Measurements from ENCODE around the gene KMT2D.

Gene KMT2D

GRCh38 chr12:49026101-49026500 is 34.5 kb downstream of the KMT2D start:
- Histone ChIP-seq H3K4me1 (ENCODE audit: insufficient read depth, low read length, poor library complexity, severe bottlenecking) (no peaks in the 10 kb centered on the region), H2AFZ (ENCODE audit: low read length) (no peak overlapping the region), H3K9me2 (replicated peaks; ENCODE audit: low read depth, low read length) (no peaks in the 10 kb centered on the region), H4K20me1 (ENCODE audit: insufficient read depth, low read length, poor library complexity, severe bottlenecking) (no peaks in the 10 kb centered on the region), H3K36me3 (ENCODE audit: insufficient read depth, low read length) (peaks cover 79% of the 10 kb centered on the region; the same call in 1 of the 2 replicates), H3K27me3 (ENCODE audit: insufficient read depth, low read length, poor library complexity, severe bottlenecking) (no peaks in the 10 kb centered on the region), H3K9me3 (ENCODE audit: insufficient read depth, low read depth, low read length) (no peaks in the 10 kb centered on the region), H3K4me2 (ENCODE audit: low read depth, low read length, poor library complexity, severe bottlenecking) (no peak overlapping the region), H3K4me3 (ENCODE audit: low read length, poor library complexity, severe bottlenecking) (no peak overlapping the region), H3K79me2 (ENCODE audit: insufficient read depth, low read length) (no peaks in the 10 kb centered on the region), H3K9ac (ENCODE audit: low read depth, low read length, poor library complexity, severe bottlenecking) (no peak overlapping the region), H3F3A (ENCODE audit: low read depth) (no peaks in the 10 kb centered on the region)
- TF ChIP-seq CTCF (conservative IDR thresholded peaks at IDR 0.05; ENCODE audit: low read length) = no peak
- no peak for TF ChIP-seq EZH2phosphoT487 (IDR thresholded peaks at IDR 0.05; ENCODE audit: borderline replicate concordance)

GRCh38 chr12:49025463-49025862 is 35.1 kb downstream of the KMT2D start:
- Histone ChIP-seq H3K4me3 (ENCODE audit: low read length, poor library complexity, severe bottlenecking) (no peak overlapping the region), H3K4me1 (ENCODE audit: insufficient read depth, low read length, poor library complexity, severe bottlenecking) (no peaks in the 10 kb centered on the region), H3K36me3 (ENCODE audit: insufficient read depth, low read length) (peaks cover 74% of the 10 kb centered on the region; the same call in 1 of the 2 replicates), H3K27me3 (ENCODE audit: insufficient read depth, low read length, poor library complexity, severe bottlenecking) (no peaks in the 10 kb centered on the region), H3F3A (ENCODE audit: low read depth) (no peaks in the 10 kb centered on the region), H3K9ac (ENCODE audit: low read depth, low read length, poor library complexity, severe bottlenecking) (no peak overlapping the region), H3K9me2 (replicated peaks; ENCODE audit: low read depth, low read length) (no peaks in the 10 kb centered on the region), H2AFZ (ENCODE audit: low read length) (no peak overlapping the region), H3K9me3 (ENCODE audit: insufficient read depth, low read depth, low read length) (no peaks in the 10 kb centered on the region), H3K79me2 (ENCODE audit: insufficient read depth, low read length) (no peaks in the 10 kb centered on the region), H4K20me1 (ENCODE audit: insufficient read depth, low read length, poor library complexity, severe bottlenecking) (no peaks in the 10 kb centered on the region), H3K4me2 (ENCODE audit: low read depth, low read length, poor library complexity, severe bottlenecking) (no peak overlapping the region)
- TF ChIP-seq CTCF (conservative IDR thresholded peaks at IDR 0.05; ENCODE audit: low read length) (no peak), EZH2phosphoT487 (IDR thresholded peaks at IDR 0.05; ENCODE audit: borderline replicate concordance) (no peak)

DNA sequence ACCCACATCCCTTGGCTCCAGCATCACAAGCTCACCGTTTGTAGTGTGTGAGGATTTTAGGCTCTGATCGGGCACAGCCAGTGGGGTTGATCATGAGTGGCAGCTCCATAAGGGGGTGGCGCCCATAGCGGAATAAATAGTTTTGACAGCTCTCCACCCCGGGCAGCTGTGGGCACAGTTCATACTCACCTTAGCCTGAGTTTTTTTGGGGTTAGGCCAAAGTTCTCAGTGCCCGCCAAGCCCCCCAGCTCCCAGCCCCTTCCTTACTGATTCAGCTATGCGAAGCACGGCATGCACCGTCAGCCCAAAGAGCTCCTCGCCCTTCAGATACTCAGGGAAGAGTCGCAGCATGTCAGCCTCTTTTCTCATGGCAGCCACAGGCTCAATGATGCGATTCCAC is 36.1 kb downstream of the KMT2D start:
- H3K4me2 ChIP-seq (ENCODE audit: low read depth, low read length, poor library complexity, severe bottlenecking) = no peak overlapping the region
- peaks cover 74% of the 10 kb centered on the region; the same call in 1 of the 2 replicates for H3K36me3 ChIP-seq (ENCODE audit: insufficient read depth, low read length)
- no peak overlapping the region for H2AFZ ChIP-seq (ENCODE audit: low read length)
- H3K9me3 ChIP-seq (ENCODE audit: insufficient read depth, low read depth, low read length) = no peaks in the 10 kb centered on the region
- no peak for TF ChIP-seq EZH2phosphoT487 (IDR thresholded peaks at IDR 0.05; ENCODE audit: borderline replicate concordance)
- no peak overlapping the region for H3K9ac ChIP-seq (ENCODE audit: low read depth, low read length, poor library complexity, severe bottlenecking)
- no peaks in the 10 kb centered on the region for H3K9me2 ChIP-seq (replicated peaks; ENCODE audit: low read depth, low read length)
- no peaks in the 10 kb centered on the region for H3K27me3 ChIP-seq (ENCODE audit: insufficient read depth, low read length, poor library complexity, severe bottlenecking)
- no peak overlapping the region for H3K4me3 ChIP-seq (ENCODE audit: low read length, poor library complexity, severe bottlenecking)
- peaks cover 4% of the 10 kb centered on the region for H3F3A ChIP-seq (ENCODE audit: low read depth)
- no peaks in the 10 kb centered on the region for H3K79me2 ChIP-seq (ENCODE audit: insufficient read depth, low read length)
- H3K4me1 ChIP-seq (ENCODE audit: insufficient read depth, low read length, poor library complexity, severe bottlenecking) = peaks cover 5% of the 10 kb centered on the region
- H4K20me1 ChIP-seq (ENCODE audit: insufficient read depth, low read length, poor library complexity, severe bottlenecking) = no peaks in the 10 kb centered on the region

- Histone ChIP-seq H4K20me1 (ENCODE audit: insufficient read depth, low read length, poor library complexity, severe bottlenecking) (no peaks in the 10 kb centered on the region), H3K4me3 (ENCODE audit: low read length, poor library complexity, severe bottlenecking) (no peak overlapping the region), H3K9me3 (ENCODE audit: insufficient read depth, low read depth, low read length) (no peaks in the 10 kb centered on the region), H3K9ac (ENCODE audit: low read depth, low read length, poor library complexity, severe bottlenecking) (no peak overlapping the region), H3K27me3 (ENCODE audit: insufficient read depth, low read length, poor library complexity, severe bottlenecking) (no peaks in the 10 kb centered on the region), H3K79me2 (ENCODE audit: insufficient read depth, low read length) (no peaks in the 10 kb centered on the region), H3K36me3 (ENCODE audit: insufficient read depth, low read length) (peaks cover 68% of the 10 kb centered on the region; the same call in 1 of the 2 replicates), H3K4me1 (ENCODE audit: insufficient read depth, low read length, poor library complexity, severe bottlenecking) (peaks cover 12% of the 10 kb centered on the region), H3F3A (ENCODE audit: low read depth) (peaks cover 10% of the 10 kb centered on the region), H3K4me2 (ENCODE audit: low read depth, low read length, poor library complexity, severe bottlenecking) (no peak overlapping the region), H2AFZ (ENCODE audit: low read length) (no peak overlapping the region), H3K9me2 (replicated peaks; ENCODE audit: low read depth, low read length) (no peaks in the 10 kb centered on the region)
- TF ChIP-seq EZH2phosphoT487 (IDR thresholded peaks at IDR 0.05; ENCODE audit: borderline replicate concordance) (no peak), CTCF (conservative IDR thresholded peaks at IDR 0.05; ENCODE audit: low read length) (no peak)
These were observed 36.8 kb downstream of the KMT2D start for GRCh38 chr12:49023812-49024211.

Measured in Loucy (cell line).